Forelimb muscle (tissue), 1 donor: Measurements from ENCODE around the gene VAMP4. TPM values are rescaled to one million over a fixed set of nuclear protein-coding genes. Genes with fewer than 3 reads are reported as not detected.

Experiments used
- DNase-seq: peaks from one replicate; pipeline ENCODE4 v3.0.0-alpha.2; 2013; ENCODE audit warnings: low read depth
- polyA plus RNA-seq: library from polyadenylated mRNA; unstranded; fragments of 120-200 nt; gene quantifications from one replicate; pipeline ENCODE4 v1.2.1, GENCODE V29; 2013; ENCODE audit not compliant: insufficient read length

Gene VAMP4, protein sequence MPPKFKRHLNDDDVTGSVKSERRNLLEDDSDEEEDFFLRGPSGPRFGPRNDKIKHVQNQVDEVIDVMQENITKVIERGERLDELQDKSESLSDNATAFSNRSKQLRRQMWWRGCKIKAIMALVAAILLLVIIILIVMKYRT
- polyA plus RNA-seq: 7.8 TPM

DNA sequence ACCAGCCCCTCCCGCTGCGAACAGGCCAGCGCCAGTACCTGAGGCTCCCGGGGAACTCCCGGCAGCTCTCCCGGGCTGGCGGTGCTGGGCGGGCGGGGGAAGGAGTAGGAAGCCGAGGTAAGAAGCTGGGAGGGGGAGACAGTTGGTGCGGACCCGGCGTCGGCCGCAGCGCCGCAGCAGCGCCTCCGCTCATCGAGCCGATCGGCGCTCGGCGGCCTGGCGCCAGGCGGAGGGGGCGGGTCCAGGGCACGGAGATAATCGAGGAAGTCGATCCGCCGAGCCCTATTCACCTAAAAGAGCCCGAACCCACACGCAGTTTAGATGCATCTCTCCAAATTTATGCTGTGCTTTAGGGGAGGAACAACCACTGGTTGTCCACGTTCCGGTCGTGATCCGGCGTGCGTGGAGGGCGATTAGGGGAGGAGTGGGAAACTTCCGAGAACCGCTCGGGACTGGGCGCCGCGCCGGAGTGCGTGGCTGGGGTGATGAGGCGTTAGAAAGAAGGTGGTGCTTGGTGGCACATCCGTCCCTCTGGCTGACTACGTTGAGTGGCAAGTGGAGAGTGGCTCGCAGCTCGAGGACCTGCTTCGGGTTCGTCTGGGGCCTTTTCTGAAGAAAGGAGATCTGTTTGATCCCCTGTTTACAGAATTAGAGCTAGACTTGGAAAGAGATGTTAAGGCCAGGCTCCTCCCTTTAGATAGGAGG lies at the start of gene VAMP4:
VAMP4 (minus strand) TSS at position 194 of the 705 bp plus-strand sequence. CDS start 3,651 bp downstream, outside the sequence.
- DNase-seq: peak; percentile 74

DNA sequence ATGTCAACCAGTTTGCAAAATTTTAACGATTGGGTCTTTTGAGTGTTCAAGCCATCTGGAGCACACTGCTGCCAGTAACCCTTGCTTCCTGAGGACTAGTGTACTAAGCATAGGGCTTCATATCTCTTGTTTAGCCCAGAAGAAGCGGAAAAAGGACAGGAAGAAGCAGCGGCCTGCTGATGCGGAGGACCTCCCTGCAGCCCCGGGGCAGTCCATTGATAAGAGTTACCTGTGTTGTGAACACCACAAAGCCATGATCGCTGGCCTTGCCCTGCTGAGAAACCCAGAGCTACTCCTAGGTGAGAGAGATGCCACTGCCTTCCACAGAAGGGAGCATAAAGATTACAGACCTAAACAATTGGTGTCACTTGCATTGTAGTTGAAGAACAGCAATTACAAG lies 48.5 kb upstream of the VAMP4 start:
- no peak for DNase-seq

DNA sequence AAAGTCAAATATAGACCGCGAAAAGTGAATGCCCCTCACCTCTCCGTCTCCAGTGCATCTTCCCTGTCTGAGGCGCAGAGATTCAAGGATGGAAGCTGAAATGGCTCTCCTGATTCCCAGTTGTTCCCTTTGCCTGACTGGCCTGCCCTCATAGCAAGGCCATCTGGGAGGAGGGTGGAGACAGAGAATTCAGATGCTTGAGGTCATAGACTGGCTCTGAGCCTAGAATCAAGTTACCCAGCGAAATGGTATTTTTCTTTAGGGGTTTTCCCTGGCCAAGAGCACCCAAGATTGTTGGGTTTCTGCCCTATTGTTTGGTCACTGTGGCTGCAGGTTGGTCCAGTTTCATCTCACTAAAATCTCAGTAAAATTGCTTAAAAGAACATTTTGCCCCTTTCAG lies 46.8 kb upstream of the VAMP4 start:
- DNase-seq: no peak

DNA sequence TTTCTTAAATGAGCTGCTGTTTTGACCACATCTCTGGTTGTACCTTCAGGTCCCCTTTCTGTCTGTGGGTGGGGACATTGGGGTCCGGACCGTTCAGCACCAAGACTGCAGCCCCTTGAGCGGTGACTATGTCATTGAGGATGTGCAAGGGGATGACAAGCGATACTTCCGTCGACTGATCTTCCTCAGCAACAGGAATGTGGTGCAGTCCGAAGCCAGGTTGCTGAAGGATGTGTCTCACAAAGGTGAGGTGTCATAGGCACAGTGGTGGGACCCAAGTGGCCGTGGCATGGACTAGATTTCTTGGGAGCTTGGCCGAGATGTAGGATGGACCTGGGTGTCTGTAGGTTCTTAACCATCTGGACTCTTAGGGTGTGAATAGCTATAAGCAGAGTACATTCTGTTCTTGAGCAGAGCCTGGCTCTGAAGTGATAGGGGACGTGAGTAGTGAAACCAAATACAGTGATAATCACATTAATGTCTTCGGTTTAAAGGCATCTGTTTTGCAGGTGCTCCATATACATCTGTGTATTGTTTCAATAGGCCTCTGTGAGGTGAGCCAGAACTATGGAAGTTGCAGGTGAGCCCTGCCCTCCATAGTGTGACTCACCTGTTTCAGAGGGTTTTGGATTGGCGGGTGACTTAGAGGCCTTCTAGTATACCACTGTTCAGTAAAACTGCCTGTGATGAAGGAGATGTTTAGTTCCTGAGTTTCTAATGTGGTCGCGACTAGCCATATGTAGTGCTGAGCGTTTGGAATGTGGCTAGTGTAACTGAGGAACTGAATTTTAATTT lies 46.0 kb upstream of the VAMP4 start:
- DNase-seq: no peak

DNA sequence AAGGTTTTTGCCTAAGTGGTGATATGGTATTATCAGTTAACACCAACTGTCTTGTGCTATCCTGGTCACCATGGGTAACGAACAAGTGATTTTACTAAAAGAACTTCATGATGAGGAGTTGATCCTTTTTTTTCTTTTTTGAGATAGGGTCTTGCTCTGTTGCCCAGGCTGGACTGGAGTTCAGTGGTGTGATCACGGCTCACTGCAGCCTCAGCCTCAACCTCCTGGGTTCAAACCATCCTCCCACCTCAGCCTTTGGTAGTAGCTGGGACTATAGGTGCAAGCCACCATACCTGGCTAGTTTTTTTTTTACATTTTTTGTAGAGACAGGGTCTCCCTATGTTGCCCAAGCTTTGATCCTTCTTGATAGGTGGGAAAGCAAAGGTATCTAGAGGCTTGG lies 44.7 kb upstream of the VAMP4 start:
- DNase-seq: no peak

DNA sequence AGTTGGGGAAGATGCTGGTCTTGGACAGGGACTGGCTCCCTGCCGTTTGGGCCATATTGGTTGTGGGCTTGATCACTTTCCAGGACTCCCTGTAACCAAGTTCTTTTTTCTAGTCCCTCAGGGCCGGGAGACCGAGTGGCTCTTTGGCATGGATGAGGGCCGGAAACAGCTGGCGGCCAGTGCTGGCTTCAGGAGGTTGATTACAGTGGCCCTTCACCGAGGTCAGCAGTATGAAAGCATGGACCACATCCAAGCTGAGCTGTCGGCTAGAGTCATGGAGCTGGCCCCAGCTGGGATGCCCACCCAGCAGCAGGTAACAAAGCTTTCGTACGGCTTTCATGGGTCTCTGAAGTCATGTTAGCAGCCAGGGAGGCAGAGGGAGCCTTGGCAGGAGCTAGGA lies 43.9 kb upstream of the VAMP4 start:
- no peak for DNase-seq

DNA sequence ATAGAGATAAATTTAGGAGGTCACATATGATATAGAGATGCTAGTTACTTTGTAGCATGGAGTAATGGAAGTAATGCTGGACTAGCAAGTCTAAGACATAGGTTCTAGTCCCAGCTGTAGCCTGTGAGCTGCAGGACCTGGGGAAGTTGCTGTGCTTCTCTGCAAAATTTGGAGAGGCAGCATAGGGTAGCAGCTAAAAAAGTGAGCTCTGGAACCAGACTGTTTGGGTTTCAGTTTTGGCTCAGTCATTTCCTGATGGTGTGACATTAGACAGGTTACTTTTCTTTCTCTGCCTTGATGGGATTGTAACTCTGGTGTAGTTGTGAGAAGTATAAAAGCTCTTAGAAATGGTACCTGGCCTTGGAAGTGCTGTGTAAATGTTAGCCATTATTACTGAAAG lies 42.9 kb upstream of the VAMP4 start:
- no peak for DNase-seq

DNA sequence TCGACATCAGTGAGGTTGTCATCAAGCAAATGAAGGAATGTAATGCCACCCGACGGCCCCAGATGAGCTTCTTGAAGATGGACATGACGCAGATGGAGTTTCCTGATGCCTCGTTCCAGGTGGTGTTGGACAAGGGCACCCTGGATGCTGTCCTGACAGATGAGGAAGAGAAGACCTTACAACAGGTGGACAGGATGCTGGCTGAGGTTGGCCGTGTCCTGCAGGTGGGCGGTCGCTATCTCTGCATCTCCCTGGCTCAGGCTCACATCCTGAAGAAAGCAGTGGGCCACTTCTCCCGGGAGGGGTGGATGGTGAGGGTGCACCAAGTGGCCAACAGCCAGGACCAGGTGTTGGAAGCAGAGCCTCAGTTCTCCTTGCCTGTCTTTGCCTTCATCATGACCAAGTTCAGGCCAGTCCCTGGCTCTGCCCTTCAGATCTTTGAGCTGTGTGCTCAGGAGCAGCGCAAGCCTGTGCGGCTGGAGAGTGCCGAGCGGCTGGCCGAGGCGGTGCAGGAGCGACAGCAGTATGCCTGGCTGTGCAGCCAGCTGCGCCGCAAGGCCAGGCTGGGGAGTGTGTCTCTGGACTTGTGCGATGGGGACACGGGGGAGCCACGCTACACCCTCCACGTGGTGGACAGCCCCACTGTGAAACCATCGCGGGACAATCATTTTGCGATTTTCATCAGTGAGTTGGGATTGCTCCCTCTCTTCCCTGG lies 42.1 kb upstream of the VAMP4 start:
- DNase-seq: no peak

DNA sequence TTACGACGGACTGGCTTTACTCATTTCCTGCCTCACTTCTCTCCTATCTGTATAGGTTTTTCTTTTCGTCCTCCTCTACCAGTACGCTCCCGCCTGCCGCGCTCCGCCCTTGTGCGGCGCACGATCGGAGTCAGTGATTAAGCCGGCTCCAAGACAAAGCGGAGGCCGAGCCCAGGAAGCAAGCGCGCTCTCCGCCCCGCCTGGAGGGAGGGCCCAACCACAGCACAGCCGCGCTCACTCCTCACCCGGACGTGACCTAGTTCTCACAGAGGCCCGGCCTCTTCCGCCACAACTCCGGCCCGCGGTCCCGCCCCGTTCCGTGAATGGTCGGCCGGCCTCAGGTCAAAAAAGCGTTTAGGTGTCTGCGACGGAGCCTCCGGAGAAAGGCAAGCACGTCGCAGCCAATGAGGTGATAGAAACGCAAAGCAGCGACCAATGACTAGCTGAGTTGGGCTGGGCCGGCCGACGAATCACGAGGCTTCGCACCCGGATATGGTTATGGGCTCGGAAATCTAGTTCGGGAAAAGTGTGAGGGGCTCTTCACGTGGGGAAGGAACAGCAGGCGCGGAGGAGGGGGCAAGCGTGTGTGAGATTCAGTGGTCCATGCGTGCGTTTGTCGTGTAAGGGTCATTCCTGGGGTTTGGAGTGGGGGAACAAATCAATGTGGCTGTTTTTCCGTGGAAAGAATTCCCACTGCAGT lies 39.5 kb upstream of the VAMP4 start, which contains the start of gene METTL13:
METTL13 (plus strand) TSS at position 485 of the 700 bp plus-strand sequence. CDS start 308 bp downstream, outside the sequence.
- peak; percentile 97 for DNase-seq

DNA sequence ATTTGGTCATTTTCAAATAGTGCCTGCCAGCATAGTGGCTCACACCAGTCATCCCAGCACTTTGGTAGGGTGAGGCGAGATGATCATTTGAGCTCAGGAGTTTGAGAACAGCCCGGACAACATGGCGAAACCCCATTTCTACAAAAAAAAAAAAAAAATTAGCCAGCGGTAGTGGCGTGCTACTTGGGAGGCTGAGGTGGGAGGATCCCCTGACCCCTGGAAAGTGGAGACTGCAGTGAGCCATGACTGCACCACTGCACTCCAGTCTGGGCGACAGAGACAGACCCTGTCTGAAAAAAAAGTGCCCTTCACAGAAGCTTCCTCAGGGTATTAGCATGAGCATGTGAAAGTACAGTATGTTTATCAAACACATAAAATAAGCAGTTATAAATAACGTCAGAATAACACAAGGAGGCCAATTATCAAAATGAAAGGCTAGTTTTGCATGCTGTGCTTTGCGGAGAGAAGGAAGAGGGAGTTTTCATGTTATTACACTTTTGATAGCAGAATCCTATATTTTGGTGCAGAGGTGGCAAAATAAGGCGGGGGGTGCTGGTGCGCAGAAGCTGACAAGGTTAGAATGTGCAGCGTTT lies 38.8 kb upstream of the VAMP4 start:
- no peak for DNase-seq

DNA sequence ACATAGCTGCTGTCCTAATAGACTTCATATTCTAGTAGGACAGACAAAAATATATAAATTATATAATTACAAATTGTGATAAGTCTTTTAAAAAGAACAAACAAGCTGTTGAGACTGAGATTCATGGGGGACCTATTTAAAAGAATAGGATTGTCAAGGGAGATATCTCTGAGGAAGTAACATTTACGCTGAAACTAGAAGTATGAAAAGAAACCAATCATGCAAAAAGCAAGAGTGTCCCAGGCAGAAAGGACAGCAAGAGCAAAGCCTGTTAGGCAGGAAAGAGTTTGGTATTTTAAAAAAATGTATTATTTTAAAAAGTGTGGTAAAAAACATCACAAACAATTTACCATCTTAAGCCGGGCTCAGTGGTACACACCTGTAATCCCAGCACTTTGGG lies 30.4 kb upstream of the VAMP4 start:
- DNase-seq: no peak

DNA sequence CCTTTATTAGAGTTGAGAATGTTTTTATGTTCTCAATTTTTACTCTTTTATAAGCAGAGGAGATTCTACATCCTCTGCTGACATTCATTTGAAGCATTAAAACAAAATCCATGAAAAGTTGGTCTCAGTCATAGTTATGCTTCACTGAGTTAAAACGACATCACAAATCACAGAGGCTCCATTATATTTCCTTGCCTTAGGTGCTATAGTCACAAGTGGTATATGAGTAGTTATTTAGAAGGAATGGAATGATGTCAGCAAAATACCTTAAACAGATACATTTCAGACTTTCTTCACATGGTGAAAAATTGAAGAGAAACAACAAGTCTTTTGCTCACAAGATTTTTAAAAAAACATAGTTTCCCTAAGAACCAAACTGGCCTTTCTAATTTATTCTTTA lies 27.9 kb upstream of the VAMP4 start:
- no peak for DNase-seq

DNA sequence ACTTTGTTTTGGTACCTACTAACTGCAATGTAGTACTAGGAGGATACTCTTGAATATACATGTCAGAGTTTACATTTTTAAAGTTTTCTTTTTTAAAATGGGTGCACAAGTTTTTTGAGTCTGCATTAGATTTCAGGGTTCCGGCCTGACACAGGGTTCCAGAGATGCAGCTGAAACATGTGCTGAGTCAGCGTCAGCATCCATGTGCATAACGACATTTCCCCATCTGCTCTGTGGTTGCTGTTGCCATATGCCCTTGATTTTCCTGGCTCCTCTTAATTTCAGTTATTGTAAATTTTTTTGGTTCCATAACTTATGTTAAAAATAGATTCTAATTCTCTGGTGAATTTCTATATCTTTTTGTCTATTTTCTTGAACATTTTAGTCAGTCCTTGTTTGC lies 27.3 kb upstream of the VAMP4 start:
- no peak for DNase-seq

DNA sequence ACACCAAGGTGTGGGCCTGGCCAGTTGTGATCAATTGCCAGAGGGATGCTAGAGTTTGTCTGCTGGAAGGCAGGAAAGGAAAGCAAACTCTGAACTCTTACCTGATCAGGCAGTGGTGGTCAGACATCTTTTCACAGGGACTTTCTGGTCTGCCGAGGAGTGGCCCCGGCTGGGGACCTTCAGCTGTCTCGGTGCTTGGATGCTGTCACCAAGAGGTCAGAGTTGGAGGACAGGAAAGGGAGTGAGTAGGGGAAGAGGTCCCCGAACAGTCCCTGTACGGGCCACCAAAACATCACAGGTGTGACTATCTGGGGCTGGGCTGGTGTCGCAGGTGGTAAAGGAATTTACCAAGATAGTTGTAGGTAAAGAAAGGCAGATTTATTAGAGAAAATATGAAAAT lies 21.9 kb upstream of the VAMP4 start:
- no peak for DNase-seq

DNA sequence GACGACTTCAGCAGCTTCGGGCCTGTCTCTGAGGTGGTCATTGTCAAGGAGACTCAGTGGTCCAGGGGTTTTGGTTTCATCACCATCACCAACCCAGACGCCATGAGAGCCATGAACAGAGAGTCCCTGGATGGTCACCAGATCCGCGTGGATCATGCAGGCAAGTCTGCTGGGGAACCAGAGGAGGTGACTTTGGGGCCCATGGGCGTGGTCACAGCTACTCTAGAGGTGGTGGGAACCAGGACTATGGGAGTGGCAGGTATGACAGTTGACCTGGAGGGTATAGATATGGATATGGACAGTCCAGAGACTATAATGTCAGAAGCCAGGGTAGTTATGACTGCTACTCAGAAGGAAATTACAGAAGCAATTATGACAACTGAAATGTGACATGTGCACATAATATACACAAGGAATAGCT lies 20.3 kb upstream of the VAMP4 start:
- no peak for DNase-seq

DNA sequence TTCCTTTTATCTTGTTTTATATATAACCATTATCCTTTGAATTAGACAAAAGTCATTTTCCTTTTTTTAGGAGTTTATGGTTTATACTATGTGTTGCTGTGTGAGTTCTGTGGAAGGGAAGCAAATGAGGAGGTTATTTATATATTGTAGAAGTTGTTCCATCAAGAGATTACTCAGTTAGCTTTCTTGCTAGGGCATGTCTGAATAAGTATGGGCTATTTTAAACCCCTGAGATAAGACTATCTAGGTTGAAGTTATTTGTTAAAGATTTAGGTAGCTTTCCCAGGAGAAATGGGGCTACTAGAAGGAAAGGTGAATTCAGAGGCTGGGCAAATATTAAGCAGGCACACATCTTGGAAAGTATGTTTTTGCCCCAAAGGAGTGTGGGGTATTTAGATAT lies 16.1 kb upstream of the VAMP4 start:
- no peak for DNase-seq

DNA sequence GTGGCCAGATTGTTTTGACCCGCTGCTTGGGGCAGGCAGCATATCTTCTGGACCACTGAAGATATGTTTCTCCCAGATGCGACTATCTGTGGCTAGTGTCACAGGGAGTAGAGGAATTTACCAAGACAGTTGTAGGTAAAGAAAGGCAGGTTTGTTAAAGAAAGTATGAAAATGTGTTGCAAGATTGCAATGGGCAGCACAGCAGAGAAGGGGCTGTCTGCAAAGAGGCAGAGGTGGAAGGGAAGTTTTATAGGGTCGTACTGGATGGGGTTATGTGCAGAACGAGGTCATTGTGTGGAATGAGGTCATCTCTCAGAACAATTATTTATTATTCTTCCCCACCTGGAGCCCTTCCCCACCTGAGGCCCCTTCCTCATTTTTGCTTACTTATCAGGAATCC lies 15.0 kb upstream of the VAMP4 start:
- DNase-seq: no peak

DNA sequence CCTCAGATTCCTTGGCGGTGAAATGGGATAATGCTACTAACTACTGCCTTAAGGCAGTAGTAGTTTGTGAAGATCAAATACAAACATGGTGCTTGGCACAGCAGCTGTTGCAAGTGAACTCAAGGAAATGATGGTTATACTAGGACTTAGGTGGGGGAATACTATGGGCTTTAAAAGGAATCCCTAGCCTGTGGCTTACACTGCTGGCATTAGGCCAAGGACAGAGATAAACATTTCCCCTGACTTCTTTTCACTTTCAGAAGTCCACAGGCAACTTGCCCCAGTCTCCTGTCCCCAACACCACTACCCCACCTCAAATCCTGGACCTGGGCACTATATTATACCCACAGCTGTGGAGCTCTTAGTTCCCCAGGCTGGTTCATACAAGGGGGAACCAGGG lies 13.1 kb upstream of the VAMP4 start:
- no peak for DNase-seq

DNA sequence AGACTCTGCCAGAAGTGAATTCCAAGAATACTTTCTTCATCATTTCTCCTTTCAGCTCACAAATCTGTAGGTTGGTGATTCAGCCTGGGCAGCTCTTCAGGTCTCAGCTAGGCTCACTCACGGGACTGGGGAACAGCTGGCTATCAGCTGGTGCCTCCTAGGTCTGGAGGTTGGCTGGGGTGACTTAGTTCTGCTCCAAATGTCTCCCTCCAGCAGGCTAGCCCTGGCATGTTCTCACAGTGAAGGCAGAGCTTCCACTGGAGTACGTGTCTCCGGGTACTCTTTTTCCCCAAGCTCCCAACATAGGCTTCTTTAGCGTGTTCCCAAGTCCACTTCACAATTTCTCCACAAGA lies 12.5 kb upstream of the VAMP4 start:
- DNase-seq: no peak

DNA sequence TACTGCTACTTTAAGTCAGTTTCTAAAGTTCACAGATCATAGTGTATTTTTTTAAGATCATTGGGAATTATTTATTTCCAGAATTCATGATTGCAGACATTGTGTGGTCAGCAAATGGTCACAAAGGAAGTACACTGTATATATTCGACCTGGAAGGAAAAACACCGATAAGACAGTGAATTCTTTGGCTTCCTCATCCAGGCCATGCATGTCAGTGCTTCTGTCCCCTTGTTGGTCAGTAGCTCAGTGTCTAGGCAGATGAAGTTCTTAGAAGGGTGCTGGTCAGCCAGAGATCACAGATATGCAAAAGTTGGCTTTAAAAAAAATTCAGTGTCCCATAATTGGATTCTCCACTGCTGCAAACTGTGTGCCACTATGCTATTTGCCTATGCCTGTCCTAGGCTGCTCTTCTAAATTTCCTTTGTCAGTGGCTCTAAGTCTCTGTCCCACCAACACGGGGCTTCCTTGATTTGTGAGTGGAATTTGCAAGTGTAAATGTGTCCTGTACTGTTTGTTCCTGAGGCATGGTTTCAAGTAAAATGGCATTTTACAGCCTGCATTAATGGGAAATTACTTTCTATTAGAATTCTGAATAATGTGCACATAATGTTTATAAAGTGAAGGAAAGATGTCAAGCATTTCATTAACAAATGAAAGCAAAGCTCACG lies 12.0 kb upstream of the VAMP4 start:
- no peak for DNase-seq

DNA sequence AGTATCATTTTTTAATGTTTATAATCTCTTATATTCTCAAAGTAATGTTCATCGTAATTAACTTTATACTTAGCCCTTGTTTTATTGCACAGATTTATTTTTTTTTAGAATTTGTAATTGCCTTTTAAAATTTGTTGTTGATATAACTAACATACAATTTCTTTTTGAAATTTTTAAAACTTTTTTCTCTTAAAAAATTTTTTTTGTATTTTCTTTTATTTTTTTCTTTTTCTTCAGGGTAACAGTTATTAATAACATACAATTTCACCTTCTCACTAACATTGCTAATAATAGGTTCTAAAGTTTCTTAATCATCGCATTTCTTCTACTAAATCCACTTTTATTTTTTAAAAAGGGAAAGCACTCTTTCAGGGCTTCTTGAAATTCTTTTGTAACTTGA lies 11.3 kb upstream of the VAMP4 start:
- DNase-seq: no peak
